Pancreas (tissue), 10 donors: ENCODE results near the gene PTPRD. TPM values are rescaled to one million over a fixed set of nuclear protein-coding genes. Genes with fewer than 3 reads are reported as not detected.

ENCODE experiments used
- ATAC-seq, 4 donors: fragments of 200-7000 bp; cut with Tn5 transposase; one replicate each; pipeline versions ENCODE4 v1.8.0 to v1.9.1; 2020; ENCODE audit warnings: mild to moderate bottlenecking in 4 of 4, moderate library complexity in 4 of 4
- DNase-seq, 6 donors: peaks; one replicate each; pipeline ENCODE4 v3.0.0-alpha.2; 2020
- FAIRE-seq: peaks from 2 replicates; lab custom pipeline; 2012; peaks lifted over from hg19 to GRCh38; lab: Jason Lieb, UNC
- H3K27ac ChIP-seq, 4 donors: fragments of 200-600 bp; sonication (generic); 1 replicate in 3 of 4; 2 replicates in 1 of 4; pipeline versions ENCODE4 v1.5.0 to v1.8.0; 2020
- H3K27me3 ChIP-seq, 4 donors: fragments of 200-600 bp; one replicate each; pipeline ENCODE4 v1.8.0; 2021
- H3K36me3 ChIP-seq, 3 donors: fragments of 200-600 bp; sonication (generic) in 1 of 3; one replicate each; pipeline versions ENCODE4 v1.5.0 to v1.8.0; 2020 to 2021
- H3K4me1 ChIP-seq, 3 donors: fragments of 200-600 bp; one replicate each; pipeline ENCODE4 v1.8.0; 2021
- H3K4me3 ChIP-seq, 4 donors: fragments of 200-600 bp; sonication (generic) in 2 of 4; one replicate each; pipeline versions ENCODE4 v1.5.0 to v1.8.0; 2020 to 2021
- H3K9me3 ChIP-seq, 4 donors: fragments of 200-600 bp; one replicate each; pipeline ENCODE4 v1.8.0; 2021
- CTCF ChIP-seq, 4 donors: fragments of 200-600 bp; sonication (generic) in 3 of 4; IDR thresholded peaks; one replicate each; pipeline versions ENCODE4 v1.5.0 to v1.8.0; 2021; ENCODE audit warnings: antibody characterized with exemption in 4 of 4
- WGBS, 2 donors: extraction: QIAGEN DNeasy Blood & Tissue Kit; methylation state at CpG; one replicate each; pipeline ENCODE4 v1.1.7; 2013; 5-methylcytosine and 5-hydroxymethylcytosine counted together
- intact Hi-C, 3 donors: fragments of 100-400 bp; cut with DNase I; formaldehyde crosslinking; loops; one replicate each; pipeline versions ENCODE4 v1.11.1 to v1.14.2; 2022
- polyA plus RNA-seq, 2 donors: library from polyadenylated mRNA; stranded (reverse); fragments of 200-250 nt; gene quantifications; one replicate each; pipeline ENCODE4 v1.2.3, GENCODE V29; 2013
- total RNA-seq, 6 donors: library from RNA; stranded (reverse); fragmentation: NEBNext Ultra II Directional in 4 of 6; extraction: Animal tissue kit (Norgen Biotek cat#: 25700) in 4 of 6; gene quantifications; one replicate each; pipeline versions ENCODE4 v1.2.1 to v1.2.4, GENCODE V29; 2021 to 2023
- donor health status: healthy with polysubstance abuse.
- donor health status: DM: no; HTN: no; CAD: no; lungs with moderate emphysema.
- donor health status: DM: no; HTN: no; CAD: no.
- donor health status: control.
- donor health status: control.
- donor health status: Bipolar disorder and iron deficiency.
- donor health status: DM: yes; HTN: yes; CAD: no.
- donor health status: DM: no; HTN: no; CAD: no.
- donor health status: DM: no; HTN: no; CAD: no.
- donor health status: DM: yes; HTN: yes; CAD: no.

The PTPRD gene
- total and polyA plus RNA-seq, 8 donors = 2.1 to 21.7 (median 5.1) TPM

DNA sequence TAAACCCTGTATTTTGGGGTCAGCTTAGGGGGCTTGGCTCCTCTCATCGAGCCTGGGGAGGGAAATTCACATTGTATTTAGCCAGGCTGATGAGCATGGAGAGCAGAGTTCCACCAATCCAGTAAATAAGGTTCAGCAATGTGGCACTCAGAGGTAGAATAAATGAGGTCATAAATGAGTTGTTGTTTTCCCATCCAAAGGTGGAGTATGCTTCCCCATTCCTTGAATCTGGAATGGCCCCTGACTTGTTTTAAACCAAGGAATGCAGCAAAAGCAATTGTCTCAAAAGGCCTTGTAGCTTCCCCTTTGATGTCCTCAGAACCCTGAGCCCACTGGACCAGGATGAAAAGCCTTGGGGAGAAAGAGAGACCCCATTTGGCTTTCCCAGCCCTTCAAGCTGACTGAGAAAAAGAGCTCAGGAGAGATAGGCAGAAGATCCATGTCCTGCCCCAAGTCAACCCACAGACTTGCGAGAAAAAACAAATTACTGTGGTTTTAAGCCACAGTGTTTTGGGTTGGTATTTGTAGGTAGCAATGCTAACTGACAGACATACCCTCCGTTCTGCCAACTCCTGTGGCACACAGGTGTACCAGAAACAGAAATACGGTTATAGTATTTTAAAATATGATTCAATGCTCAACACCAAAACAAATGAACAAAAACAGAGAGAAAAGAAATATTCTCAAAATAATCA lies 2247.2 kb downstream of the PTPRD start:
- intact Hi-C loops = no loop called here
- Histone ChIP-seq H3K9me3 (no peaks in the 10 kb centered on the region), H3K27me3 (no peaks in the 10 kb centered on the region), H3K36me3 (no peaks in the 10 kb centered on the region), H3K4me3 (no peak overlapping the region), H3K4me1 (no peaks in the 10 kb centered on the region), H3K27ac (no peak overlapping the region)
- ATAC-seq (no peak), FAIRE-seq (no peak), DNase-seq (no peak)
- no peak for TF ChIP-seq CTCF (IDR thresholded peaks at IDR 0.05)
- 78 to 90% methylated on average over 4 of the region's 4 CpGs for WGBS, 2 donors

DNA sequence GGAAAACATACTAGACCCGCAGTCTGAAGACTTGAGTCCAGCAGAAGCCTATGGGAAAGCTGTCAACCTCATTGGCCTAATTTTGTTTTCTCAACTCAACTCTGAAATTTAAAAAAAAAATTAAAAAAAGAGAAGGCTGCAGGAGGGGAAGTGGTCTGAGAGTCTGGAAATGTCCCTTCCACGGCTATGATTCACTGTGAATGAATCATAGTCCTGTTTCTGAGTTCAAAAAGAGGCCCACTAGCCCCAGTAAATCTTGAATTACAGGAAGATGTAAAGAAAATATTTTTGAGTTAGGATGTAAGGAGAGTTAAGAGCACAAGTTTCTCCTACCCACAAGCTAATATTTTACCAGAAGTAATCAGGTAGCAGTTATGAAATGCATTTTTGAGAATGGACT lies 2247.8 kb downstream of the PTPRD start:
- no peak for TF ChIP-seq CTCF (IDR thresholded peaks at IDR 0.05)
- H3K36me3 ChIP-seq = no peaks in the 10 kb centered on the region
- intact Hi-C loops = no loop called here
- ATAC-seq (peak in 1 of 4 donors; percentile 53), FAIRE-seq (no peak), DNase-seq (no peak)
- H3K27me3 ChIP-seq = no peaks in the 10 kb centered on the region
- no peak overlapping the region for H3K27ac ChIP-seq
- no peaks in the 10 kb centered on the region for H3K9me3 ChIP-seq
- 66 to 68% methylated on average over 2 of the region's 2 CpGs for WGBS, 2 donors
- no peaks in the 10 kb centered on the region for H3K4me1 ChIP-seq
- H3K4me3 ChIP-seq = no peak overlapping the region

DNA sequence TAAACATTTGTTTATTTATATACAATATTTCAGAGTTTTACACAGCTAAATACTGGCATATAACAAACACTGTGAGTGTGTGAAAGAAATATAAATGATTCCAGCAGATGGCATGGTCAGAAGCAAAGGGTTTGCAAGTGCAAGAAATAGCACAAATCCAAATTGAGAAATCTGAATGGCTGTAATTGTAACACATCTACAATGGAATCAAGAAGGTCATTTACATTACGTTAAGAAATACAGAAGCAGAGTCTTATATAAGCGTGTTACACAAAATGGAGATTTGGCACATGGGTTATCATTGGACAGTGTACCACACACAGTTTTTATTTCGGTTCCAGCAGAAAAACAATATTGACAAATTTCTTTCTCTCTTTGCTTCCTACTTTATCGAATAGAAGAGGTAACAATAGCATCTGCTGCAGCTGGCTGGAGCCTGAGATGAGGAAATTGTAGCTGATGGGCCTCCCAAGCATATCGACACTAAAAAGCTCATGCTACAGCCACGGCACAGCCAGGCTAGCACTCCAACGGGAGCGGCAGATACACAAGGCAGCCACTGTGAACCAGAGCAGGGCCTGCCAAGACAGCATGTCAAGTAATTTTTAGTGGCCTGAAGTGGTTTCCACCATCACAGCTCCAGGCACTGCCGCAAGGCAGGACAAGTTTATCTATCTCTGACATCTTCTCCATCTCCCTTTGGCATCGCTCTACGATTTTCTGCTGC lies 2248.6 kb downstream of the PTPRD start:
- Histone ChIP-seq H3K9me3 (no peaks in the 10 kb centered on the region), H3K4me3 (no peak overlapping the region), H3K4me1 (no peaks in the 10 kb centered on the region), H3K36me3 (no peaks in the 10 kb centered on the region), H3K27me3 (no peaks in the 10 kb centered on the region), H3K27ac (no peak overlapping the region)
- no peak for TF ChIP-seq CTCF (IDR thresholded peaks at IDR 0.05)
- no peak for FAIRE-seq
- intact Hi-C loops = no loop called here
- ATAC-seq = no peak
- WGBS, 2 donors = 91 to 94% methylated on average over 11 of the region's 11 CpGs
- DNase-seq = no peak

DNA sequence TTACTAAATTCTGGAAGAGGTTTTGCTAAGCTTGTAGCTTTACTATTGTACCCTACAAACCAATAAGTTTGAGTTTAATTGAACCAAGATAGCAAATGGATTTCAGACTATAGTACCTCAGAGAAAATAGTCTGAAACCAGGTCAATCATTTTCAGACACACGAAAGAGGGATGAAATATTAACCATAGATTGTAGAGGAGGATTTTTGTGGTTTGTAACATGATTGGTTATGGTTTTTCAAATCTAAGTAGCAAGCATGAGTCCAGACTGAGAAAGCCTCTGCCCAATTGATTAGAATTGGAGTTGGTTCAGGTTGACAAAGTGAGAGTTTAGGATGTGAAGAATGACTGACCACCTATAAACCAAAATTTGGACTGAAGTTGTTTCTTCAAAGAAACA lies 2250.6 kb downstream of the PTPRD start:
- H3K4me1 ChIP-seq = no peaks in the 10 kb centered on the region
- DNase-seq = no peak
- H3K27ac ChIP-seq = no peak overlapping the region
- intact Hi-C loops = no loop called here
- TF ChIP-seq CTCF (IDR thresholded peaks at IDR 0.05) = no peak
- FAIRE-seq = no peak
- no peak overlapping the region for H3K4me3 ChIP-seq
- no peaks in the 10 kb centered on the region for H3K9me3 ChIP-seq
- no peak for ATAC-seq
- H3K27me3 ChIP-seq = no peaks in the 10 kb centered on the region
- no peaks in the 10 kb centered on the region for H3K36me3 ChIP-seq
- 64% methylated on average over 1 of the region's 1 CpG for WGBS, 2 donors

GRCh38 chr9:8361364-8361763 lies 2251.4 kb downstream of the PTPRD start:
- Histone ChIP-seq H3K4me3 (no peak overlapping the region), H3K9me3 (no peaks in the 10 kb centered on the region), H3K27me3 (no peaks in the 10 kb centered on the region), H3K4me1 (no peaks in the 10 kb centered on the region), H3K36me3 (no peaks in the 10 kb centered on the region), H3K27ac (no peak overlapping the region)
- DNase-seq (no peak), ATAC-seq (peak in 1 of 4 donors; percentile 39), FAIRE-seq (no peak)
- no peak for TF ChIP-seq CTCF (IDR thresholded peaks at IDR 0.05)
- 10 to 14% methylated on average over 2 of the region's 2 CpGs for WGBS, 2 donors
- intact Hi-C loops = no loop called here
